Islet of Langerhans (tissue), 1 donor: ENCODE data around the gene CXorf49.
"Not testable (repeated sequence)": the region's sequence is repeated elsewhere in the genome, so short reads cannot be mapped to it uniquely, and the experiment has no call there.

Source experiments
- FAIRE-seq: peaks from one replicate; lab custom pipeline; 2011; peaks lifted over from hg19 to GRCh38; lab: Jason Lieb, UNC

The CXorf49 gene

DNA sequence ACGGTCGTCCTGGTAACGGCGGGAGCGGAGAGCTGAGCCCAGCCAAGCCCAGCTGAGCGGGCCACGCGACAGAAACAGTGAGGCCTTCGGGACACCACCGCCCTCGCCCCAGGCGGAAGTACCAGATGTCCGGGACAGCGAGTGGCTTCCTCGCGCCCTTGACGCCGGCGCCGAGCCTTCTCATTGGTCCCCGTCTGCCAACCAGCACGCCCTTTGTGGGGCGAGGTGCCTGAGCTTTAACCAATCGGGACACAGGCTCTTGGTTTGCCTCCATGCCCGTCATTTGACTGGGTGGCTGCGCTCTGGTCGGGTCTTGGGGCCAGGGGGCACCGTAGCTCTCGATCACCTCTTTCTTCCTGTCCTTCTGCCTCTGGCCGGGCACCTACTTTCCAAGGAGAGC, at the start of gene CXorf49:
CXorf49 (minus strand) TSS at position 101 of the 400 bp plus-strand sequence. CDS start 134 bp downstream, outside the sequence.
- not testable (repeated sequence) for FAIRE-seq

DNA sequence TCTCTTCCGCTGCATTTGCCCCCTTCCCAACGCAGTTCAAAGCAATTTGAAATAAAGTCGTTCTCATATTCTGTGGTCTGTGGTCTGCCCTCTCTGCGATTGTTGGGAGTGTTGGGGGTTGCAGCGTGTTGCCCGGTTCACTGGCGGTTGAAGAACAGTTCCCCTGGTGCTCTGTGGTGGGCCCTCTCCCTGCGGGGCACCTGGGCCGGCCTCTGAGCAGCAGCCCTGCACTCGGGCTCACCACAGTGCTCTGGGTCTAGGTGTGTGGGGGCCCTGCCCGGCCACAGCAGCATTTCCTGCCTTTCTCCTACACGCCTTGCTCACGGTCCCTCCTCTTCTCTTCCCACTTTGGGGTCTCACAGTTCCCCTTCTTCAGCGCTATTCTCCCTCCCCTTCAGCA, 49.0 kb upstream of the CXorf49 start:
- not testable (repeated sequence) for FAIRE-seq

DNA sequence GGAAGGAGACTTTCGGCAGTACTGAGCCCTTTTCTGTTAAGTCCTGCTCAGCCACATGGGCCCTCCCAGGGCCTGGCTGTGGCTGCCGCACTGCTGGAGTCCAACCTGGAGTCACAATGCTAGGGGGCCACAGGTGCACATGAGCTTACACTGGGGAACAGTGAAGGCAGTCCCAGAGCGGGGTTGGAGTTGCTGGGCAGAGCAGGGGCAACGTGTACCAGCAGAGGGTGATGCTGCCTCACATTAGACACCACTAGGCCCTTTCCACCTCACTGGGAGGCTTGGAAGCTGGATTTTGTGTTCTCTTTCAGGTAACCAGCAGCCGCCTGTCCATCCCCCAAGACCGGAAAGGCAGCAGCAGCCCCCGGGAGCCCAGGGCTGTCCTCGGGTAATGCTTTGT, 47.5 kb upstream of the CXorf49 start:
- FAIRE-seq = not testable (repeated sequence)

DNA sequence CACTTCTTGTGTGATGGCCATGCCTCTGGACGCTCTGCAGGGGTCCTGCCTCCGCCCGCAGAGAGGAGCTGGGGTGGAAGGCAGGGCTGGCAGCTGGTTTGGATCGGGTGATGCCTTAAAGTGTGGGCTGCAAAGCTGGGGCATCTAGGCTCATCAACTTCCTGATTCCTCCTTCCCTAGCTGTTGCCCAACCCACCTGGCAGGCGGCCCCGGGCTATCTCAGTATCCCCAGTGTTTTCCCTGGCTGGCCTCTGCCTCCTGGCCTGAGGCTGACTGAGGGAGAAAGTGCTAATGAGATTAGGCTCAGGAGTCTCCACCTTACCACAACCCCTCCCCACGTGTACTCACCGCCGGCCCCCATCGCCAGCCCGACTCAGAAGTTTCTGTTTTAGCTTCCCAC, 46.7 kb upstream of the CXorf49 start:
- not testable (repeated sequence) for FAIRE-seq

DNA sequence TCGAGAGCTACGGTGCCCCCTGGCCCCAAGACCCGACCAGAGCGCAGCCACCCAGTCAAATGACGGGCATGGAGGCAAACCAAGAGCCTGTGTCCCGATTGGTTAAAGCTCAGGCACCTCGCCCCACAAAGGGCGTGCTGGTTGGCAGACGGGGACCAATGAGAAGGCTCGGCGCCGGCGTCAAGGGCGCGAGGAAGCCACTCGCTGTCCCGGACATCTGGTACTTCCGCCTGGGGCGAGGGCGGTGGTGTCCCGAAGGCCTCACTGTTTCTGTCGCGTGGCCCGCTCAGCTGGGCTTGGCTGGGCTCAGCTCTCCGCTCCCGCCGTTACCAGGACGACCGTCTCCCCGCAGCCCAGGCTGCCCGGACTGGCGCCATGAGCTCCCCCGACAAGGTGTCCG, 45.0 kb upstream of the CXorf49 start, which contains the start of gene CXorf49B:
CXorf49B (plus strand) TSS at position 301 of the 400 bp plus-strand sequence; CDS start at position 376, 75 bp downstream.
- FAIRE-seq = not testable (repeated sequence)

DNA sequence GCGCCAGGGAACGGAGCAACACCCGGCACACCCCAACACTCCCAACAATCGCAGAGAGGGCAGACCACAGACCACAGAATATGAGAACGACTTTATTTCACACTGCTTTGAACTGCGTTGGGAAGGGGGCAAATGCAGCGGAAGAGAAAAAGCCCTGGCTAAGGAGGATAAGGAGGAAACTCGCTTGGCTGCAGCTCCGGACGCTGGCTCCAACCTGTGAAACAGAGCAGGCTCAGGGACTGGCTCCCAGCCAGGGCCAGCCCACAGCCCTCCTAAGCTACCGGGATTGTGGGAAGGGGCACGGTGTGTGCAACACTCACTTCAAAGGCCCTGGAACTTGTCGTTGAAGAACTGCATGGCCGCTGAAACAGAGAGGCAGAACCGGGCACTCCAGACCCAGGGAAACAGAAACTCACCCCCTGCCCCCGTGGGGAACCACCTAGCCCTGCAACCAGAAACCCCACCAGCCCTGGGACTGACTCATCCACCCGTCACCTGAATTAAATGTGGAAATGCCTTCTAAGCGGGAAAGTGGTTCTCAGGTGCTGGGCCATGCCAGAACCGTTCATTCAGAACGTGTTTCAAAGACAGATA, 42.7 kb upstream of the CXorf49 start:
- not testable (repeated sequence) for FAIRE-seq

DNA sequence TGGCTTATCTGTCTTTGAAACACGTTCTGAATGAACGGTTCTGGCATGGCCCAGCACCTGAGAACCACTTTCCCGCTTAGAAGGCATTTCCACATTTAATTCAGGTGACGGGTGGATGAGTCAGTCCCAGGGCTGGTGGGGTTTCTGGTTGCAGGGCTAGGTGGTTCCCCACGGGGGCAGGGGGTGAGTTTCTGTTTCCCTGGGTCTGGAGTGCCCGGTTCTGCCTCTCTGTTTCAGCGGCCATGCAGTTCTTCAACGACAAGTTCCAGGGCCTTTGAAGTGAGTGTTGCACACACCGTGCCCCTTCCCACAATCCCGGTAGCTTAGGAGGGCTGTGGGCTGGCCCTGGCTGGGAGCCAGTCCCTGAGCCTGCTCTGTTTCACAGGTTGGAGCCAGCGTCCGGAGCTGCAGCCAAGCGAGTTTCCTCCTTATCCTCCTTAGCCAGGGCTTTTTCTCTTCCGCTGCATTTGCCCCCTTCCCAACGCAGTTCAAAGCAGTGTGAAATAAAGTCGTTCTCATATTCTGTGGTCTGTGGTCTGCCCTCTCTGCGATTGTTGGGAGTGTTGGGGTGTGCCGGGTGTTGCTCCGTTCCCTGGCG, 2.3 kb upstream of the CXorf49 start:
- FAIRE-seq = not testable (repeated sequence)

DNA sequence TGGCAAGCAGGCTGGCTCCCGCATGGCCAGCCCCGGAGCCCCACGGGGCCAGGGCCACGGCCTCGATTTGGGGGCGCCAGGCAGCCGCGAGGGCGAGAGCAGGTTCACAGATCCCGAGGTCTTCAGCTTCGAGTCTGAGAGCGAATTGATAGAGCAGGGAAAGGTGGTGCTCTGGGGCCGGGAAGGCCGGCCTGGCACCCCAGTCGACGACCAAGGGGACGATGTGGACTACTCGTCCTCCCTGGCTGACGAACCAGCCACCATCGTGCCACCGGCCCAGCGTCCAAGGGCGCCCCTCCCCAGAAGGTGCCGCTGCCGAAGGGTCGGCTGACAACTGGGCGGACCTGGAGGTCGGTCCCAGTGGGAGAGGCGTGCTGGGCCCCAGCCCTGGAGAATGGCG, 1.1 kb upstream of the CXorf49 start:
- FAIRE-seq = not testable (repeated sequence)

DNA sequence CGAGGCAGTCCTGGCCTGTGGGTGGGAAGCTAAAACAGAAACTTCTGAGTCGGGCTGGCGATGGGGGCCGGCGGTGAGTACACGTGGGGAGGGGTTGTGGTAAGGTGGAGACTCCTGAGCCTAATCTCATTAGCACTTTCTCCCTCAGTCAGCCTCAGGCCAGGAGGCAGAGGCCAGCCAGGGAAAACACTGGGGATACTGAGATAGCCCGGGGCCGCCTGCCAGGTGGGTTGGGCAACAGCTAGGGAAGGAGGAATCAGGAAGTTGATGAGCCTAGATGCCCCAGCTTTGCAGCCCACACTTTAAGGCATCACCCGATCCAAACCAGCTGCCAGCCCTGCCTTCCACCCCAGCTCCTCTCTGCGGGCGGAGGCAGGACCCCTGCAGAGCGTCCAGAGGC, 1.8 kb downstream of the CXorf49 start:
- not testable (repeated sequence) for FAIRE-seq

DNA sequence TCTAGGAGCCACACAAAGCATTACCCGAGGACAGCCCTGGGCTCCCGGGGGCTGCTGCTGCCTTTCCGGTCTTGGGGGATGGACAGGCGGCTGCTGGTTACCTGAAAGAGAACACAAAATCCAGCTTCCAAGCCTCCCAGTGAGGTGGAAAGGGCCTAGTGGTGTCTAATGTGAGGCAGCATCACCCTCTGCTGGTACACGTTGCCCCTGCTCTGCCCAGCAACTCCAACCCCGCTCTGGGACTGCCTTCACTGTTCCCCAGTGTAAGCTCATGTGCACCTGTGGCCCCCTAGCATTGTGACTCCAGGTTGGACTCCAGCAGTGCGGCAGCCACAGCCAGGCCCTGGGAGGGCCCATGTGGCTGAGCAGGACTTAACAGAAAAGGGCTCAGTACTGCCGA, 2.5 kb downstream of the CXorf49 start:
- not testable (repeated sequence) for FAIRE-seq

DNA sequence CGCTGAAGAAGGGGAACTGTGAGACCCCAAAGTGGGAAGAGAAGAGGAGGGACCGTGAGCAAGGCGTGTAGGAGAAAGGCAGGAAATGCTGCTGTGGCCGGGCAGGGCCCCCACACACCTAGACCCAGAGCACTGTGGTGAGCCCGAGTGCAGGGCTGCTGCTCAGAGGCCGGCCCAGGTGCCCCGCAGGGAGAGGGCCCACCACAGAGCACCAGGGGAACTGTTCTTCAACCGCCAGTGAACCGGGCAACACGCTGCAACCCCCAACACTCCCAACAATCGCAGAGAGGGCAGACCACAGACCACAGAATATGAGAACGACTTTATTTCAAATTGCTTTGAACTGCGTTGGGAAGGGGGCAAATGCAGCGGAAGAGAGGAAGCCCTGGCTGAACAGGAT, 4.0 kb downstream of the CXorf49 start:
- FAIRE-seq = not testable (repeated sequence)

DNA sequence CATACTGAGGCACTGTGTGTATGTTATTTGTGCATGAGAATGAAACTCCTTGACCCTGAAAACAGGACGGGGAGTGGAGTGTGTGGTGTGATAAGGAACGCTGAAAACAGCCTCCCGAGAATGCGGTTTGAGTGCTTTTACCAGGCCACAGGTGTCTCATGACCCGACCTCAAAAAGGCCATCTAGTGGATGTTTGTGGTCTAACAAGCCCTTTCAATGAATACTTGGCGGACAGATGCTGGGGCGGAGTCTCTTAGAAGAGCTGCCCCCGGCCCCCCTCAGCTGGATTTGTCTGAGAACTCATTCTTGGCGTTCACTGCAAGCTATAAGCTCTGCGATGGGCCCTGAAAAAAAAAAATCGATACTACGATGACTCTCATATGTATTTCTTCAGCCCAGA, 15.2 kb downstream of the CXorf49 start:
- not testable (repeated sequence) for FAIRE-seq

DNA sequence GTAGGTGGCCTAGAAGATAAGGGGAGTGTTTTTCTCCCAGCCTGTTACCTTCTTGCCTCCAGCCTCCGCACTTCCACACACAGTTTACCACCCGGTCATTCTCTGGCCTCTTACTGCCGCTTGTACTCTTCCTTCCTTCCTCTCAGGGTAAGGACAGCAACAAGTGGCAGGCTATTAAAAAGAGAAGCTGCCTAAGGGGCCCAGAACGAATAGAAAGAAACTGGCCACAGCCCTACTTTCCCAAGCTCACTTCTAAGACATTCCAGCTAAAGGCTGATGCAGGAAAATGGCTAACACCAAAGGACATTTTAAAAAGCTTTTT, 19.1 kb downstream of the CXorf49 start:
- not testable (repeated sequence) for FAIRE-seq

DNA sequence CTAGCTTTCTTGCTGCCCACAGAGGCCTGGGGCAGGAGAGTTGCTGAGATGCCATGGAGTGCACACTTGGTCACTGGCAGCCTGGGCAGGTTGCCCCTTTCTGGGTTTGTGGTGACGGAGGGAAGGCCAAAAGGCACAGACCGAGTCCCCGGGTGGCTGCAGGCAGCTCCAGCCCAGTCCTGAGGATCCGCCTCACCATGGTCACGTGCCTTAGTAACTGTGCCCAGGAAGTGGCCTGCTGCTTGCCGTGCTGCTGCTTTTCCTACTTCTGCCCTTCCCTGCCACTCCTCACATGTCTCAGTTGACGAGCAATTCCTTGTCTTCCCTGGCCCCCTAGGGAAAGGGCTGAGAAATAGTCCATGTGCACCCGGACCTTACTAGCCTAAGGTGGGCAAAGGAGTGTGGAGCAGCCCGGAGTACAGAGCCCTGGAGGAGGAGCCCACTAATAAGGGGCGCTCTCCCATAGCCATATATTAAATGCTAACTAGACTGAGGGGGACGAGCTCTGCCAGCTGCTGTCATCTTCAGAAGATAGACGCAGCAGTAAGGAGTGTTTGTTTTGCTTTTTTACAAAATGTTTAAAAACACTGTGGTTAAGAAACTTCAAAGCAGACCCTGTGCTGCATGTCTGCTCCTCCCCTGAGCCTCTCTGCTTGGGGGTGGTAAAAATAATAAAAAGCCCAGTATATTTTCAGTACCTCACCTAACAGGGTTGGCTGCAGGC, 19.6 kb downstream of the CXorf49 start:
- FAIRE-seq = not testable (repeated sequence)

DNA sequence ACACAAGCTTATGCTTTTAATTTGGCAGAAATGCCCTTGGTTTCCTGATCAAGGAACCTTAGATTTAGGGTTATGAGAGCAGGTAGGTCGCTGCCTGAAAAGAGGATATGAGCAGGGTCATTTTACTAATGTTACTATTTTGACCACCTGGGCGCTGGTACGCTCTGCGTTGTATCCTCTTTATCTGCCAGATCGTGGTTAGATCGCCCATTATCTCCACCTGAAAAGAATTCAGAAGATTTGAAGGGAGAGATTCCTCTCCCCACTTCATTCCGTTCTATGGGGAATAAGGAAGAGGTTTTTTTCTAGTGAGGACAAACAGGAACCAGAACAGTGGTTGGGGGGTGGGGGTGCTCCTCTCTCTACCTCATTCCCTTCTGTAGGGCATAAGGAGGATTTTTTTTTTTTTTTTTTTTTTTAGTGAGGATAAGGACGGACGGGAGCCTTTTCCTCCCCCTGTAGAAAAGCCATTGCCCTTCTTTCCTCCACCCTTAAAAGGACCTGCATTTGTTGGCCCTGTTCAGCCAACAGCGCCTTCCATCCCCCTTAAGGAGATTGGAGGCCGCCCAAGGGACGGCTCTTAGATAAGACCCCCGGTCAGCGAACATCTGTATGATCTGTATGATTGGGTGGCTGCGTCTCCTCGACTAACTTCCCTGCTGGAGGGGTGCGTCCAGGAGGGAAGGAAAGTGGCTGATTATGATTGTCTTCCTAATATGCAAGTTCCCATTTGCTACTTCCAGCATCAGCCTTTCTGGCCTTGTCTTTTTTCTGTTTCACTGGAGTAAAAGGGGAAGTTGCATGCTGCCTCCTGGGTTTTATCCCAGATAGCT, 20.4 kb downstream of the CXorf49 start:
- not testable (repeated sequence) for FAIRE-seq

DNA sequence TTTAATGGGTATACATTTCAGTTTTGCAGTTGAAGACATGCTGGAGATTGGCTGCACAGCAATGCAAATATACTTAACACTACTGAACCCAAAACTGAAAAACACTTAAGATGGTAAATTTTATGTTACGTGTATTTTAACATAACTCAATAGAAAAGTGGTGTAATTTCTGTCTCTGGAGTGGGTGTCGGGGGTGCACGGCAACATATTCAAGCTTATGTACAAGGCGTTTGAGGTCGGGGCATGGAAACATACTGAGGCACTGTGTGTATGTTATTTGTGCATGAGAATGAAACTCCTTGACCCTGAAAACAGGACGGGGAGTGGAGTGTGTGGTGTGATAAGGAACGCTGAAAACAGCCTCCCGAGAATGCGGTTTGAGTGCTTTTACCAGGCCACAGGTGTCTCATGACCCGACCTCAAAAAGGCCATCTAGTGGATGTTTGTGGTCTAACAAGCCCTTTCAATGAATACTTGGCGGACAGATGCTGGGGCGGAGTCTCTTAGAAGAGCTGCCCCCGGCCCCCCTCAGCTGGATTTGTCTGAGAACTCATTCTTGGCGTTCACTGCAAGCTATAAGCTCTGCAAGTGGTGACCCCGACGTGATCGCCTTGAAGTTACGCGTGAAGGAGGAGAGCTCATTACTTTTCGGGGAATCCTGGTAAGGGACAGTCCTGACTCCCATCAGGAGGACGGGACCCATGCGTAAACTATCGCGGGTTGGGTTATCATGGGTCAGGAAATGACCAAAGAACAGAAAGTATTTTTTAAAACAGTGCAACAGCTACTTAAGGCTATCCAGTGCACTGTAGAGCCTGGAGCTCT, 21.2 kb downstream of the CXorf49 start:
- not testable (repeated sequence) for FAIRE-seq

DNA sequence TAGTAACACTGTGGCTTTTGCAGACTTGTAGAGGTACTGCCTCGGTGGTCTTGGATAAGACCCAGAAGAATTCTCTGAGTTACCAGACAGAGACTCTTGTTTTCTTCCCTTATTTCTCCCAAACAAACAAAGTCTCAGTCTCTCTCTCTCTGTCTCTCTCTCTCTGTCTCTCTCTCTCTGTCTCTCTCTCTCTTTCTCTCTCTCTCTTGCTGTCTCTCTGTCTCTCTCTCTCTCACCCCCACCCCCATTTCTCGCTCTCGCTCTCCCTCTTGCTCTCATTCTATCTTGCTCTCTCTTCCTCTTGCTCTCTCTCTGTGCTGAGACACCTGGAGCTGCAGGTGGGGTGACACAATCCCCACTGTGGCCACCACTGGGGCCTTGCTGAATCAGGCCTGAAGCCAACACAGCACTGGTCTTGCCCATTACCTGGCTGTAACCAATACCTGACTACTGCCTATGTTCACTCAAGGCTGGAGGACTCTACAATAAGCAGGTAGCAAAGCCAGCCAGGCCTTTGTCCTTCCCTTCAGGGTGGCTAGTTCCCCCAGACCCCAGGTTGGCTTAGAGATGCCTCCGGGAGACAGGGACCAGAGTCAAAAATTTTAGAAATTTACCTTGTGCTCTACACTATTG, 38.4 kb downstream of the CXorf49 start:
- no peak for FAIRE-seq

DNA sequence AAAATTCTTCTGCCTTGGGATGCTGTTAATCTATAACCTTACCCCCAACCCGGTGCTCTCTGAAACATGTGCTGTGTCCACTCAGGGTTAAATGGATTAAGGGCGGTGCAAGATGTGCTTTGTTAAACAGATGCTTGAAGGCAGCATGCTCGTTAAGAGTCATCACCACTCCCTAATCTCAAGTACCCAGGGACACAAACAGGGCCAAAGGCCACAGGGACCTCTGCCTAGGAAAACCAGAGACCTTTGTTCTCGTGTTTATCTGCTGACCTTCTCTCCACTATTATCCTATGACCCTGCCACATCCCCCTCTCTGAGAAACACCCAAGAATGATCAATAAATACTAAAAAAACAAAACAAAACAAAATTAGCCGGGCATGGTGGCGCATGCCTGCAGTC, 40.9 kb downstream of the CXorf49 start:
- not testable (repeated sequence) for FAIRE-seq

DNA sequence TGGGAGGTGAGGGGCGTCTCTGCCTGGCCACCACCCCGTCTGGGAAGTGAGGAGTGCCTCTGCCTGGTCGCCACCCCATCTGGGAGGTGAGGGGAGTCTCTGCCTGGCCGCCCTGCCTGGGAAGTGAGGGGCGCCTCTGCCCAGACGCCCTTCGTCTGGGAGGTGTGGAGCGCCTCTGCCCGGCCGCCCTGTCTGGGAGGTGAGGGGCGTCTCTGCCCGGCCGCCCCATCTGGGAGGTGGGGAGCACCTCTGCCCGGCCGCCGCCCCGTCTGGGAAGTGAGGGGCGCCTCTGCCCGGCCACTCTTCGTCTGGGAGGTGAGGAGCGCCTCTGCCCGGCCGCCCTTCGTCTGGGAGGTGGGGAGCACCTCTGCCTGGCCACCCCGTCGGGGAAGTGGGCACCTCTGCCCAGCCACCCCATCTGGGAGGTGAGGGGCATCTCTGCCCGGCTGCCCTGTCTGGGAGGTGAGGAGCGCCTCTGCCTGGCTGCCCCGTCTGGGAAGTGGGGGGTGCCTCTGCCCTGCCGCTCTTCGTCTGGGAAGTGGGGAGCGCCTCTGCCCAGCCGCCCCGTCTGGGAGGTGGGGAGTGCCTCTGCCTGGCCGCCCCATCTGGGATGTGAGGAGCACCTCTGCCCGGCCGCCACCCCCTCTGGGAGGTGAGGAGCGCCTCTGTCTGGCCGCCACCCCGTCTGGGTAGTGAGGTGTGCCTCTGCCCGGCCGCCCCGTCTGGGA, 41.9 kb downstream of the CXorf49 start:
- not testable (repeated sequence) for FAIRE-seq

DNA sequence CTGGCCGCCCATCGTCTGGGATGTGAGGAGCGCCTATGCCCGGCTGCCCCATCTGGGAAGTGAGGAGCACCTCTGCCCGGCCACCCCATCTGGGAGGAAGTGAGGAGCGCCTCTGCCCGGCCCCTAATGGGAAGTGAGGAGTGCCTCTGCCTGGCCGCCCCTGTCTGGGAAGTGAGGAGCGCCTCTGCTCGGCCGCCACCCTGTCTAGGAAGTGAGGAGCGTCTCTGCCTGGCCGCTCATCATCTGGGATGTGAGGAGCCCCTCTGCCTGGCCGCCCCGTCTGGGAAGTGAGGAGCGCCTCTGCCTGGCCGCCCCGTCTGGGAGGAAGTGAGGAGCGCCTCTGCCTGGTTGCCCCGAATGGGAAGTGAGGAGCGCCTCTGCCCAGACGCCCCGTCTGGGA, 42.4 kb downstream of the CXorf49 start:
- not testable (repeated sequence) for FAIRE-seq
